Mesodermal cell (in vitro differentiated cells): ENCODE measurements around the gene NLGN1.

Experiments used
- H3K27ac ChIP-seq: 2 replicates; pipeline ENCODE4 v1.7.0; 2013; ENCODE audit warnings: mild to moderate bottlenecking, low read depth, low read length, moderate library complexity; ENCODE audit not compliant: severe bottlenecking
- H3K36me3 ChIP-seq: 2 replicates; pipeline ENCODE4 v1.7.1; 2013; ENCODE audit warnings: mild to moderate bottlenecking, low read length, moderate library complexity; ENCODE audit not compliant: control insufficient read depth, insufficient read depth
- H3K4me1 ChIP-seq: one replicate; pipeline ENCODE4 v1.7.1; 2013; ENCODE audit warnings: mild to moderate bottlenecking, low read length; ENCODE audit not compliant: insufficient read depth, control insufficient read depth, poor library complexity, severe bottlenecking
- H3K4me3 ChIP-seq: 2 replicates; pipeline ENCODE4 v1.7.0; 2013; ENCODE audit warnings: low read length, control low read depth, mild to moderate bottlenecking; ENCODE audit not compliant: insufficient read depth, poor library complexity, severe bottlenecking; ENCODE audit errors: extremely low read depth
- H3K9me3 ChIP-seq: 2 replicates; pipeline ENCODE4 v1.7.1; 2013; ENCODE audit warnings: mild to moderate bottlenecking, low read length, moderate library complexity; ENCODE audit not compliant: control insufficient read depth
- WGBS, 2 experiments: methylation state at CpG; one replicate each; pipeline ENCODE4 v1.1.5; 2013; ENCODE audit warnings: missing lambda C conversion rate in 2 of 2; ENCODE audit not compliant: insufficient coverage in 2 of 2; 5-methylcytosine and 5-hydroxymethylcytosine counted together

NLGN1 gene

GRCh38 chr3:173676094-173676493 is 278.6 kb downstream of the NLGN1 start:
- no peak overlapping the region for H3K27ac ChIP-seq
- WGBS, 2 experiments: 57 to 60% methylated on average over 1 of the region's 1 CpG
- H3K9me3 ChIP-seq: no peaks in the 10 kb centered on the region
- no peaks in the 10 kb centered on the region for H3K36me3 ChIP-seq
- no peaks in the 10 kb centered on the region for H3K4me1 ChIP-seq
- H3K4me3 ChIP-seq: no peak overlapping the region

DNA sequence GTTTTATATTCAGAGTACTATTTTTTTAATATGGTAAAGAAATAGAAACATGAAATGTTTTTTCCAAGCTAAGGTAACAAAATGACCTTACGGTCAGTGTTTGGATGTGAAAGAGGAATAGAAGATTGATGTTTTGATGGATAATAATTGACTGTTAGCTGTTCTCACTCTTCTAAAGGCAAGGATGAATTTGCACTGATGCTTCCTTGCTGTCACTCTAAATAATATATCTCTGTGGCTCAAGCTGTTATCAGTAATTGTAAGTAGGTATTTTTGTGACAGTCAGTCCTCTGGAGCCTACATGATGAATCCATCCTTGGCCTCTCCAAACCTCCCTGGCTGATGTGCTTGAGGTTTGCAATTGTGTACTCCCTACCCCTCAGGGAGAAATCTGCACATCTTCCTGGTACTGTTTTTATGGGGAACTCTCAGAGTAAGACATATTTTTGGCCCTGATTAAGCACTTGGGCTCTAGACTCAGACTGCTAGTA is 283.7 kb downstream of the NLGN1 start:
- WGBS, 2 experiments: 100% methylated on average over 1 of the region's 1 CpG; no CpG with 5 or more reads in 1 of the 2 experiments
- no peak overlapping the region for H3K27ac ChIP-seq

DNA sequence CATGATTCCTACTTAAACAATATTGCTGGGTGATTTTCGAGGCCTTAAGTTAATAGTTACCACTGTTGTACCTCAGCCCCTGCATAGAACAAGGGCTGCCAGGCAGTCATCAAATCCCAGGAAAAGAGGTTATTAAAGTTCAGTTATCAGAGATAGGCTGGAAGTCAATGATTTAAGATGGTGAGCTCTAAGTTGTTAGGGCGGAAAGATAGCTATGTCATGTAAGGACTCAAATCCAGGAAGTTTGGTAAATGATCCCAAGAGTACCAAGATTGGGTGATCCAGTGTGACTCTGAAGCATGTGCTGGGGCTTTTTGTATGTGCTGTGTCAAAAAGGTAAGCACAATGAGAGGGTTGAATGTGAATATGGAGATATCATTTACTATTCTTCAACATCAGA is 287.9 kb downstream of the NLGN1 start:
- 83 to 100% methylated on average over 1 of the region's 2 CpGs for WGBS, 2 experiments

More for the DNA sequence above, 283.7 kb downstream of the NLGN1 start:
- Histone ChIP-seq H3K4me3 (no peak overlapping the region), H3K4me1 (no peaks in the 10 kb centered on the region), H3K9me3 (no peaks in the 10 kb centered on the region), H3K36me3 (no peaks in the 10 kb centered on the region)

DNA sequence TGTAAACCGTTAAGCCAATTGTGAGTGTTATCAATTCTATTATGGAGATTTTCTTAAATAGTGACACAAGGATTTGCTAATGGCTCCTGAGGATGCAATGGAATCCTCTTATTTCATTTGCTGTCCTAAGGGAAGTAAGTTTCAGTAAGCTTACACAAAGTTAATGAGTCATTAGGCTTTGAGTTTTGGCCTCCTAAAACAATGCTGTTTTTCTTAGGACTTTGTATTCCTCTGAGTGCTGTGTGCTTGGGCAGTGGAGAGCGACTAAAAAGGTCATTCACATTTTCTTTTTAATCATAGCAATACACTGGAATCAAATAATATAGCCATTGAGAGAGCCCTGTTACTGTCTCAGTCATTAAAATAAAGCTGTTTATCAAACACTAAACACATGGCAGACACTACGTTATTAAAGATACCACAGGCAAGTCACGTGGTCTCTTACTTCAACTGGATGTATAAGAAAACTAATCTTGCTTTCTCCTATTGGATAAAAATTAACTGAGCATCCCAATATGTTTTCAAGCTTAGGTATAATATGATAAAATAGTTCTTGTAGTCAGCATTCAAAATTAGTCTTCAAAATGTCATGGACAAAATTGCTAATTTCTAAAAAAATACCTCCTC is 290.8 kb downstream of the NLGN1 start:
- Histone ChIP-seq H3K4me1 (no peaks in the 10 kb centered on the region), H3K27ac (no peak overlapping the region), H3K9me3 (no peaks in the 10 kb centered on the region), H3K4me3 (no peak overlapping the region), H3K36me3 (no peaks in the 10 kb centered on the region)
- 82 to 93% methylated on average over 1 to 2 of the region's 4 CpGs for WGBS, 2 experiments

More for the DNA sequence above, 287.9 kb downstream of the NLGN1 start:
- Histone ChIP-seq H3K4me1 (no peaks in the 10 kb centered on the region), H3K36me3 (no peaks in the 10 kb centered on the region), H3K9me3 (no peaks in the 10 kb centered on the region), H3K27ac (no peak overlapping the region), H3K4me3 (no peak overlapping the region)

- no peaks in the 10 kb centered on the region for H3K4me1 ChIP-seq
- WGBS, 2 experiments: 80 to 93% methylated on average over 5 to 7 of the region's 7 CpGs
- no peak overlapping the region for H3K4me3 ChIP-seq
- no peaks in the 10 kb centered on the region for H3K9me3 ChIP-seq
- H3K36me3 ChIP-seq: no peaks in the 10 kb centered on the region
- H3K27ac ChIP-seq: no peak overlapping the region
Observed at GRCh38 chr3:173690542-173691180, 293.1 kb downstream of the NLGN1 start.

- H3K4me3 ChIP-seq: no peak overlapping the region
- WGBS, 2 experiments: 40% methylated on average over 1 of the region's 1 CpG; no CpG with 5 or more reads in 1 of the 2 experiments
- no peak overlapping the region for H3K27ac ChIP-seq
- H3K4me1 ChIP-seq: no peaks in the 10 kb centered on the region
- peaks cover 3% of the 10 kb centered on the region for H3K9me3 ChIP-seq
- H3K36me3 ChIP-seq: no peaks in the 10 kb centered on the region
Observed at GRCh38 chr3:173699353-173699752, 301.8 kb downstream of the NLGN1 start.

DNA sequence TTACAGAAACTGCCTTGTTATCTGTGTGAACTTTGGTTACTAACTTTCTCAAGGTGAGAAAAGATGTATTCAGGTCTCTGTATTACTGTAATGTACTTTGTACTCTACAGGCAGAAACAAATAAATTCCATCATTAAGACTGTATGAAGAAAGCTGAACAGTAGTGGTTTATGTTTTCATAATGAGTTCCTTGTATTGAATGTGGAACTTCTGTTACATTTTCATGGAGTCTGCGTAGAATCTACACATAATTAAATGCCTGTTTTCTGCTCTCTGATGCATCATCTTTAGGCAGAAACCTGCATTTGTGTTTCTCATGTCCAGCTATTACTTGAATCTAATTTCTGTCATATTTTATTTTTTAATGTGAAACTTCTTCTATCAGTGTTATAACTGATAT is 302.8 kb downstream of the NLGN1 start:
- H3K27ac ChIP-seq: no peak overlapping the region
- H3K4me1 ChIP-seq: no peaks in the 10 kb centered on the region
- WGBS, 2 experiments: 100% methylated on average over 1 of the region's 1 CpG; no CpG with 5 or more reads in 1 of the 2 experiments
- no peak overlapping the region for H3K4me3 ChIP-seq
- H3K9me3 ChIP-seq: peaks cover 3% of the 10 kb centered on the region
- no peaks in the 10 kb centered on the region for H3K36me3 ChIP-seq

DNA sequence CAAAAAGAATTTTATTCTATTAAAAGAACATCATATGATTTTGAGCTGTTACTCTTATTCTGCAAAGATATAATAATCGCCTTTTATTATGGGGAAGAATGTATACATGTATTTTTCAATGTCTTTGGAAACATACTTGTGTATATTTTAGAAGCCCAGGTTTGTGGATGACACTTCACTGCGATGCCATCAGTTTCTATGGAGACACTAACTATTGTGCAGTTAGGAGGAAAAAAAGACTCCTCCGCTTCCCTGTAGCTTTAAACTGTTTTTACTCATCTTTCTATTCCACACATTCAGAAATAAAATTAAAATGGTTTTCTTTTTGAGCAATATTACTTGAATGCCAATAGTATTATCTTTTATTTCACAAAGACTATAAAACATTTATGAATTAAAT is 305.0 kb downstream of the NLGN1 start:
- no peaks in the 10 kb centered on the region for H3K36me3 ChIP-seq
- H3K9me3 ChIP-seq: peaks cover 3% of the 10 kb centered on the region
- no peak overlapping the region for H3K27ac ChIP-seq
- H3K4me3 ChIP-seq: no peak overlapping the region
- H3K4me1 ChIP-seq: no peaks in the 10 kb centered on the region
- WGBS, 2 experiments: no CpG with 5 or more reads among the region's 3 CpGs

DNA sequence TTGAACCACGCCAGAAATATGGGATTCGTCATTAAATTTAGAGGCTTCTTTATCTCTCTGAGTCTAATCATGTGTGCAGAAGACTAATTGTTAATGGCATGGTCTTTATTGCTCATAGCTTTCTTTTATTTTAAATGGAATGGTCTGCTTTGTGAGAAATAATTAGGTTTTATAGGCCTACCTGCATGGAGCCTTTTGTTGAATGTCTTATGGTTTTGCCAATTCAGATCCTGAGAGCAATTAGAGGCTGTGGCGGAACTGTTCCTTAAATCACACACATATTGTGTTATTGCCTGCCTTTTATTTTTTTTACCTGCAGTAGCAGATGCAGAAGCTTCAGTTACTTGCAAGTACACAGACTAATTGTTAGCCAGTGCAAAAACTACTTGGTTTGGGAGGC is 306.2 kb downstream of the NLGN1 start:
- 100% methylated on average over 2 of the region's 3 CpGs; no CpG with 5 or more reads in 1 of the 2 experiments for WGBS, 2 experiments
- H3K4me3 ChIP-seq: no peak overlapping the region

GRCh38 chr3:173706630-173707029 is 309.1 kb downstream of the NLGN1 start:
- Histone ChIP-seq H3K9me3 (peaks cover 1% of the 10 kb centered on the region), H3K4me1 (no peaks in the 10 kb centered on the region), H3K4me3 (no peak overlapping the region), H3K36me3 (no peaks in the 10 kb centered on the region), H3K27ac (no peak overlapping the region)
- 81 to 98% methylated on average over 7 of the region's 9 CpGs for WGBS, 2 experiments

More for the DNA sequence above, 306.2 kb downstream of the NLGN1 start:
- Histone ChIP-seq H3K9me3 (peaks cover 3% of the 10 kb centered on the region), H3K4me1 (no peaks in the 10 kb centered on the region), H3K27ac (no peak overlapping the region), H3K36me3 (no peaks in the 10 kb centered on the region)

DNA sequence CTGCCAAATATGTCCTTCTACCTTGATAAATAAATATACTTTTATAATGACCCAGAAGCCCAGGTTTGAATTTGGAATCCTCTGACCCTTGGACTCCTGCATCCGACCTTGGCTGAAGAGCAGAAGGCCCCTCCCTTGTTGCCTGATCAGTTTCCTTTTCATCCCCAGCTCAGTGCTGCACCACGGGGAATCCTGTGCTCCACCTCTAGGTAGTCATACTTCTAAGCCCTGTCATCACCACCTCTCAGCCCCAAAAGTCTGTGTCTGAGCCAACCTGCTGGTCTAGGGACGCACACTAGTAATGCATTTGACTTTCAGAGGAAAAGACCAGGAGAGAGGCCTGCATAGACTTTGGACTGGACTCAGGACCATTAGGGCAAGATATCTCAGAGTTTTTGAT is 310.6 kb downstream of the NLGN1 start:
- 55 to 81% methylated on average over 2 to 3 of the region's 3 CpGs for WGBS, 2 experiments
- Histone ChIP-seq H3K36me3 (no peaks in the 10 kb centered on the region), H3K4me3 (no peak overlapping the region), H3K4me1 (no peaks in the 10 kb centered on the region), H3K27ac (no peak overlapping the region), H3K9me3 (no peaks in the 10 kb centered on the region)
